ELR (cell line): ENCODE measurements around the gene FAM89B.

Source experiments
- DNase-seq: peaks from one replicate; pipeline ENCODE4 v3.0.0-alpha.2; 2015; ENCODE audit warnings: low read depth

Gene FAM89B

DNA sequence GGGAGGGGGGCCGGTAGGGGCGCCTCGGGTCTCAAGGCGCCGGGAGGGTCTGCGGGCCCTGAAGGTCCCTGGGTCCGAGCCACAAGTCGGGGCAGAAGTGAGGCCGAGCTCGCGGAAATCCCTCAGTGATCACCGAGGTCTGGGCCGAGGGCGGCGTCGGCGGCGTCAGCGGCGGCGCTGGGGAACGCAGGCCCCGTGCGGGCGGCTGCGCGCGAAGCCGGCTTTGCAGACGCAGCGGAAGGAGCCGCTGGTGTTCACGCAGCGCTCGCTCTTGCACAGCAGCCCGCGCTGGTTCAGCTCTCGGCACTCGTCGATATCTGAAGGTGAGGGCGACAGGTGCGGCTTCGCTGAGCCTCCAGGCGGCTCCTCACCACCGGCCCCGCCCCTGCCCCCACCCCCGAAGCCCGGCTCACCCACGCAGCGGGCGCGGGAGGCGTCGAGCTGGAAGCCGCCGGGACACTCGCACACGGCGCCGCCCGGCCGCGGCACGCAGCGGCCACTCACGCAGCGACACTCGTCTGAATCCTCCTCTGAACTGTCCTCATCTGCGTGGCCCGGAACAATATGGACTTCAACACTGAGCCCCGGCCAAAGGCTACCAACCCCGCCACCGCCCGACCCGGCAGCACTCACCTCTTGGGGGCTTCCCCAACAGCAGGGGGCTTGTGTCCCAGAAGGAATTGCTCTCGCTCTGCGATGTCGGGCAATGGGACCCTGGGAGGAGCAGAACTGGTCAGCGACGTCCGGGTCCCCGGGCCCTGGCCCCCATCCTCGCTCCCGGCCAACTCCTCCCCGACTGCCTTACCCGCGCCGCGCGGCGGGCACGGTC is 33.2 kb upstream of the FAM89B start:
- DNase-seq: no peak

DNA sequence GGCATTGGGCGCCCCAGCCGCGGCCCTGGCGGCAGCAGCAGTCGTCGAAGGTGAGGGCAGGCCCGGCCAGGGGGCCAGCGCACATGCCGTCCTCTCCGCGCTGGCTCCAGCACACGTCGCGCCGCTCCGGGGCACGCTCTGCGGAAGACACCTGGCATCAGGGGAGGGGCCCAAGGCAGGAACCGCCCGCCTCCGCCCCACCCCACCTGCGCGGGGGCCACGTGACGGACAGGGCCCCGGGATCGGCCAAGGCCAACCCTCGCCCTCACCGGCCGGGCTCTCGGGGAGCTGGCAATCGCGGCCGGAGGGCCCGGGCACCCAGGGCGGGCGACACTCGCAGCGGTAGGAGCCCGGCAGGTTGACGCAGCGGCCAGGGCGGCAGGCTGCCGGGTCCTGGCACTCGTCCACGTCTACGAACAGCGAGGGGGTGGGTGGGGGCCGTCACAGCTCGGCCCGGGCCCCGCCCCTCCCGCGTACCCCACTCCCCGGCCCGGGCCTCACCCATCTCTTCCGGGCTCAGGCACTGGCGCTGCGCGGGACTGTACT is 32.5 kb upstream of the FAM89B start:
- DNase-seq: no peak

DNA sequence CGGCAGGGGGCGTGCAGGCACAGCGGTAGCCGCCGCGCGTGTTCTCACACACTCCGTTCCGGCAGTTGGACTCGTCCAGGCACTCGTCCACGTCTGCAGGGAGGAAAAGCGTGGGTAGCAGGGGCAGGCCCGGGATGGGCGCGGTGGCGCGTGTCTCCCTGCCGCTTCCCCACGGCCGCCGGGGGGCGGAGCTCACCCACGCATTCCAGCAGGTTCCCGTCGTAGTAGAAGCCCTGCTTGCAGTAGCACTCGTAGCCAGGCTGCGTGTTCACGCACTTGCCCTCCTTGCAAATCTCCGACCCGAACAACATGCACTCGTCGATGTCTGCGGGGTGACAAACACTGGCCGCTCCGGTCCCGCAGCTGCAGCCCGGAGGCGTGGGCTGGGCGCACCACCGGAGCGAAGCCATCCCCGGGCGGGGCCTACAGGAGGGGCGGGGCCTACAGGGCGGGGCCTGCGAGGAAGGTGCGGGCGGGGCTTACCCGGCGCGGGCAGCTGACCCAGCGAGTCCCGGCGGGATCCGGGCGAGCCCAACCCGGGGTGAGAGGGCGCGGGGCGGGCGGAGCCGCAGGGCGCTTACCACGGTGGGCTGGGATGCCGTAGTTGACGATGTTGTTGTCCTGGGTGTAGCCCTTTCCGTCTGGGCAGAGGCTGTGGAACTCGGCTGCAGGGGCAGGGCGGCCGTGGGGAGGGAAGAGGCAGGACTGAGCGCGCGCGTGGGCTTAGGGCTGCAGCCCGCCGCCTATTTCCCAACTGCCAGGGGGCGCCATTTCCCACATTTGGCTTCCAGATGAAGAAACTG is 31.8 kb upstream of the FAM89B start:
- peak; percentile 90 for DNase-seq

DNA sequence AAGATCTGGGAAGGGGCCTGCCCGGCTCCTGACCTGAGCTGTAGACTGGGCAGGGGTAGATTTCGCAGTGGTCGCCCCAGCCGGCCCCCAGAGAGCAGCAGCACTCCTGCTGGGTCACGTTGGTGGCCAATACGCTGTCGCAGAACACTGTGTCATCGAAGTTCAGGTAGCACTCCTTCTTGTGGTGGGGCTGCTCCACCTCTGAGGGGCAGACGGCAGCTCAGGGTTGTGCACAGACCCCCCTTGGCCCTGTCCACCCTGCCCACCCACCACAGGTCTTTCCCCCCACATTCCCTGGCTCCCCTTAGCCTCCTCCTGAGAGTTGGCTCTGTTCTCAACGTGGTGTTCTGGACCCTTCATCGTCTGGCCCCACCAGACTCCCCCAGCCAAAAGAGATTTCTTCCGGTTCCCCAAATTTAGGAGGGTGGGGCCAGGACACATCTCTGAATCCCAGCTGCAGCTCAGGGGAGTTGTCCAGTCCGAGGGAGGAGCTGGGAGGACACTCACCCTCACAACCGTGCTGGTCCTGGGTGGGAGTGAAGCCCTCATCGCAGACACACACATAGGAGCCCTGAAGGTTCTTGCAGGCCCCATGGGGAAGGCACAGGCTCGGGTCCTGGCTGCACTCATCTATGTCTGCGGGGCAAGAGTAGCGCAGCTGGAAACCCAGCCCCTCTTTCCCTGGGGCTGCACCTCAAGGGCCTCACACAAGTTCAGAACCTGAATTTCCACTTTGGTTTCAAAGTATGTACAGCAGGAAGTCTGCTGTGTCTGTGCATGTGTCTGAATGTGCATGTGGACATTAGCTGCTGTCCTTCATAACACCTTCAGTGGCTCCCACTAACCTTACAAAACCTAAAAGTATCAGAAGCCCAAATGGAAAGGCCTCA is 31.0 kb upstream of the FAM89B start:
- no peak for DNase-seq

DNA sequence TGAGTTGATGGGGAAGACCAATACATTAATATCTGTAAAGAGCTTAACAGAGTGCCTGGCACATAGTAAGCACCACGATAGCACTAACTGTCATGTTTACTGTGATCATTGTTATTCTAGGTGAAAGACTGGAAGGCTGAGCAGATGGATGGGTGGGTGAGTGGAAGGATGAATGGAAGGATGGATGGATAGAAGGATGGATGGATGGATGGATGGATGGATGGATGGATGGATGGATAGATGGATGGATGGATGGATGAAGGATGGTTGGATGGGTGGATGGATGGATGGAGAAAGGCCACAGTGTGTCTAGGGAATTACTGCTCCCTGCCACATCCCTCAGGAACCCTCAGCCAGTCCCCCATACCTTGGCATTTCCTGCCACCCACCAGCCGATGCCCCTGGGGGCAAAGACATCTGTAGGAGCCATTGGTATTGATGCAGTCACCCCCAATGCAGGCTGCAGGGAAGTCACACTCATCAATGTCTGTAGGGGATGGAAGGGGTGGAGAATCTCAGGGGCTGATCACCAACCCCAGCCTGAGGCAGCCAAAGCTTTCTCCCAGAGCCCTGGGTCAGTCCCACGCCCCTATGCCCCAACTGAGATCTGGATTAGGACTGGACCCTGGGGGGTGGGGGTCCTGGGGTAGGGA is 29.5 kb upstream of the FAM89B start:
- DNase-seq: no peak

DNA sequence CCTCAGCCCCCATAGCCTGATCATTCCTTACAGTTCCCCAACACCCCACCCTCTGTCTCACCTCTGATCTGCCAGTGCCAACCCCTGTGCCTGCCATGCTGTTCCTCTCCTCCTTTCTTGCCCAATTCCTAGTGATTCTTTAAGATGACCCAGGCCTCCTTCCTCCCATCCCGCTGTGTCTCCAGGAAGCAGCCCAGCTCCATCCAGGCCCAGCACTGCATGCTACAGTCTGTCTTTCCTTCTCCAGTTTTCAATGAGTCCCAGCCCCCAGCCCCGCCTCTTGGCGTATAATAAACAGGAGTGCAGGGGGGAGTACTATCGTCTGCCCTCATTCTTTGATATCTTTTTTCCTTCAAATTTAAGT is 26.5 kb upstream of the FAM89B start:
- DNase-seq: no peak

DNA sequence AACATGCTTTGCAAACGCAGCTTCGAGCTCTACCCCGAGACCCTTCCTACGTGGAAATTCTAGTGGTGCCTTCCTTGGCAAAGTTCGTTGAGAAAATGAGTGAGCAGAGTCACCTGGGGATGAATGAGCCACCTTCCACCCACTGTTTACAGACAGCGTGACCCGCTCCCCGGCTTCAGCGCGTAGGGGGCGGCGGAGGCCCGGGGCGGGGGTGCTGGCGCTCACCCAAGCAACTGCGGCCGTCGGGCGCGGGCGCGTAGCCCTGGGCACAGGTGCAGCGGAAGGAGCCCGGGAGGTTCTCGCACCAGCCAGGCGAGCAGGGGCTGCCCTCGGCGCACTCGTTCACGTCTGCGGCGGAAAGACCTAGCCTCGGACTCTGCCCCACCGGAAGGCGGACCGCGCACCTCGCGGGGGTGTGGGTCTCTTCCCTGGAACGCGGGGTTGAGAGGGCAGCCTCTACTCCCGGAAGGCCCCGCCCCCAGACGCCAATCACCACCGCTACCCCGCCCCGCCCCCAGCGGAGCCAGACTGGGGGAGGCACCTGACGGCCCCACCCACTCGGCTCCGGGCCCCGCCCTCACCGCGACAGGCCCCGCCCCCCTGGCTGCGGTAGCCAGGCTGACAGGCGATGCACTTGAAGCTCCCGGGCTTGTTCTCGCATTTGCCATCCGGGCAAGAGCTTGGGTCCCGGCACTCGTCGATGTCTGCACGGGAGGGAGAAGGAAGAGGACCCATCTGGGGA is 25.9 kb upstream of the FAM89B start:
- peak; percentile 37 for DNase-seq

DNA sequence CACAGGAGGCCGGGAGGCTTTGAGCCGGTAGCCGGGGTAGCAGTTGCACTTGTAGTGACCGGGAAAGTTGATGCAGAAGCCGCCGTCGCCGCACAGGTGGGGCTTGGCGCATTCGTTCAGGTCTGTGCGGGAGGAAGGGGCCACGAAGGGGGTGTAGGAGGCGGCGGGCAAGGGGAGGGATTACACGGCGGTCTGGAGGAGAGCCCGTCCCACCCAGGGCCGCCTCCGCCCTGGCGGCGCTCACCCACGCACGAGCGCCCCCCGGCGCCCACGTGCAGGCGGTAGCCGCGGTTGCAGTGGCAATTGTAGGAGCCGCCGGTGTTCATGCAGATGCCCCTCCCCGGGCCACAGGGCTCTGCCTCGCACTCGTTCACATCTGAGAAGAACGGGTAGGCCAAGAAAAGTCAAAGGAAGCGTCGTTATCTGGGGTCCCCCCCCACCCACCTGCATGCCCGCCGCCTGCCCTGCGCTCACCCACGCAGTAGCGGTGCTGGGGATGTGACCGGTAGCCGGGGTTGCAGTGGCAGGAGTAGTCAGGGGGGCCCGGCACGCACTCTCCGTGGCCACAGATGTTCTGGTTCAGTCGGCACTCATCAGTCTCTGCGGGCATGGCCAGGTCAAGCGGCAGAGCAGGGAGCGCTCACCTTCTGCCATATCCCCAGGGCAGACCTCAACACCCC is 24.8 kb upstream of the FAM89B start:
- DNase-seq: no peak

DNA sequence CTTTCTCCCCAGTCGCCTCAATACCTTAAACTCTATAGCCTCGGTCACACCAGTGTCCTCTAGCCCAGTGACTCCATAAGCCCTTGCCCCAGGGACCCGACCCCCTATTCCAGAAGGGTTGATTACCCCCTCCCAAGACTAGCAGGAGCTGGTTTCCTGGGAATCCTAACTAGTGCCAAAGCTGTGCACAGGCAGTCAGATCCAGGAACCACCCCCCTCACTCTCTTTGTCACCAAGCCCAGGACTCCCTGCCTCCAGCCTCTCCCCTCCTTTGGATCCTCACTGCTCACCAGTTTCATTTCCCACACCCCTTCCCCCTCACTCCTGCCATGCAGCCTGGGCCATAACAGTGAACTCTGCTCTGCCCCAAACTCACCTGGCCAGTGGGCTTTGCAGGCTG is 23.9 kb upstream of the FAM89B start:
- DNase-seq: no peak

DNA sequence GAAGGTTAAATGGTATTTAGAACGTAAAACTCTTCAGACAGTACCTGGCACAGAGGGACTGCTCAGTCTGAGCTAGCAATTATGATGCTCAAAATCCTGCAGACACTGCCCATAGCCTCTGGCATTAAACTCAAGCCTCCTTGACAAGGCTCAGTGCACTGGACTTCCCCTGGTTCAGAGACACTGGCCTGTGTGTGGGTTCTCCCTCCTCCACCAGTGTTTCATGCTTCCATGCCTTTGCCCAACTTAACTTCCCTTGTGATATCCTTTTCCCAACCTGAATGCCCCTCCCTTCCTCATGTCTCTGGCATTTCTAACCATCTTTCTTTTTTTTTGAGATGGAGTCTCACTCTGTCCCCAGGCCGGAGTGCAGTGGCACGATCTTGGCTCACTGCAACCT is 23.2 kb upstream of the FAM89B start:
- DNase-seq: no peak

DNA sequence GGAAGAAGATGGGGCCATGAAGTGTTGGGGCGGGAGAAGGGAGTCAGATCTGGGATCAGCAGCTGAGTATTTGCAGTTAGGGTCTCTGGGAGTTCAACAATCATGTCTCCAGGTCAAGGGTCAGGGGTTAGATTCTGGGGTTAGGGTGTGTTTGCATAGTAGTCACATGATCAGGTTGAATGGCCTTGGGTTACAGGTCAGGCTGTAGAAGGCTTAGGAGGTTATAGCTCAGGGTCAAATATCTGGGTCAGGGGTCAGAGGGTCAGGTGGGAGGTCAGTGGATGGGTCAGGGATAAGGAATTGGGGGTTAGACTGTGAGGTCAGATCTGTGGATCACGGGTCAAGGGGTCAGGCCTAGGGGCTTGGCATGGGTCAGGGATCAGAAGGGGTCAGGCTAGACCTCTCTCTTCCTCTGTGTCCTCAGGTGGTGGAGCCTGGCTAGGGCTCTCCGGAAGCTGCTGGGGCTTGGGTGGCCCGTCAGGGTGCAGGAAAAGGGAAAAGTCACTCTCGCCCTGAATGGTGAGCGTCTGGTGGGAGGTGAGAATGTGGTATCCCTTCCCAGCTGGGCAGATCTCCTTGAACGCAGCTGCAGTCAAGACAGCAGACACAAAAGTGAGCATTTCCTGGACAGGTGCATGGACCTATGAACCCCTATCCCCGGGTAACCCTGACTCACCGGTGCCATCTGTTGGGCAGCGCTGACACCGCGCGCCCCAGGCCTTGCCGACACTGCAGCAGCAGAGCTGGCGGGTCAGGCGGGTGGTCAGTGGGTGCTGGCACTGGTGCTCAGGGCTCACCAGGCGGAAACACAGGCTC is 20.6 kb upstream of the FAM89B start:
- peak; percentile 52 for DNase-seq

DNA sequence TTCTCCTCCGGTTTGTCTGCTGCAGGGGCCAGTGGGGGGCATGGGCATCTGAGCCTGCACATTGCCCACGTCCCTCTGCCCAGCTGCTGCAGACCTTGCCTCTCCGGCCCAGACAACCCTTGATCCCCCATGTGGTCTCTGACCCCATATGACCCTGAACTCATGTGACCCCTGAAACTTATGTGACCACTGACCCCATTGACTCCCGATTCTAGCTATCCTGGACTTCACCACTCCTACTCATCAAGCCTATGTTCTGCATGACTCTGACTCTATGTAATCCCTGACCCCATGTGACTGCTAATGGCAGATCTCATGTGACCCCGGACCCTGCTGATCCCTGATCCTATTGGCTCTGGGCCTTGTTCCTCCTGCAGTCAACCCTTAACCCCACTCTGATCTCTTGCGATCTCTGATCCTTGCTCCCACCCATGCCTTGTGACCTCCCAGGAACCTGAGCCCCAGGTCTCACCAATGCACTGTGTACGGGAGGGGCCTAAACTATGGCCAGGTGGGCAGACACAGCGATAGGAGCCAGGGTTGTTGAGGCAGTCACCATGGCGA is 19.9 kb upstream of the FAM89B start:
- no peak for DNase-seq

DNA sequence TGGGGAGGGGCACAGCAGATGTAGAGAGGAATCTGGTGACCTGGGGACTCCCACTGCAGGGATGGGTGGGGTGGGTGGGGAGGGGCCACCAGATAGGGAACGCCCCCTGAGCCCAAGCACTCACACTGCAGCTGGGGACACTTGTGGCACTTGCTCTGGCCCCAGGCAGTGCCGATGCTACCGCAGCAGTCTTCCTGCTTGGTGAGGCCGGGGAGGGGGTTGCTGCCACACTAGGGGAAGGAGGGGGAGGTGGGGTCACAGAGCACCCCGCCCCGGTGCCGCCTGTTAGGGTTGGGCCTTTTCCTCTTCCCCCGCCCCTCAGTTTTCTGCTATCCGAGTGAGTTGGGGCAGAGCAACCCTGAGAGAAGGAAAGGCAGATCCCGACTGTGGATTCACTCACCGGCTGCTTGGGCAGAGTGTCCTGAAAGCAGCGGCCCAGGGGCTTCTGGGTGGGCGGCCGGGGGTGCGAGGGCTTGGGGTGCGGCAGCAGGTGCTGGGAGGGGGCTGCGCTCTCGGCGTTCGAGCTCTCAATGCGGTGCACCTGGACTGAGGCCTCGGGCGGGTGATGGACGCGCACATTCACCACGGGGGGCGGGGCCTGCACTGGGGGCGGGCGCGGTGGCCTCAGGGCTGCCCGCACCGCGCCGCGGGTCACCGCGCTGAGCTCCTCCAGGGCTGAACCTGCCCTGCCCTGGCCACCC is 18.9 kb upstream of the FAM89B start:
- no peak for DNase-seq

DNA sequence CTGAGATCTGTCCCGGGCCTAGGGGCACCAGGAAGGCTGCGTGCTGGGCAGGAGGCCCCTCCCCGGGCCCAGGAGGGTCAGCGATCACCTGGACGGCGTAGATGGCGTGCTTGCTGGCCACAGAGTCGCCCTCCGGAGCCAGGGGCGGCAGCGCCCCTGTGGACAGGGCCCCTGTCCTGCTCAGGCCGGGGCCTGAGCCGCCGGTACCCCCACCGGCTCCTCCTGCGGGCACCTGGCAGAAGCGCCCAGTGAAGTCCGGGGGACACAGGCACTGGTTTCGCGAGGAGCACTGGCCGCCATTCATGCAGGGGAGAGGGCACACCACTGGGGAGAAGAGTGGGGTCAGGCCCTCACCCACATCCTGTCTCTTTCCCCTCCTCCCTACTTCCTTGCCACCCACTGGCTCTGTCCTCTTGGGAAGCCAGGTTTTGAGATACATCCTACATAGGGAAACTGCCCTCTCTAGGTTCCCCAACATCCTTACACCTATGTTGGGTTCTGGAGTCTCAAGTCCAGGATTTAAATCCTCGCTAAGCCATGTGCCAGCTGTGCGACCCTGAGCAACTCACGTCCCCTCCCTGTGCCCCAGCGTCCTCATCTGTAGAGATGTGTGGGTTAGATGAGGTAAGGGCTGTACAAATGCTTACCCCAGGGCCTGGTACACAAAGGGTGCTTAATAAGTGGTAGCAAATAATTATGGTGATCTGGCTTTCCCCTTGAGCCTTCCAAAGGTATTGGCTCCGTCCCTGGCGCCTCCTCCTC is 18.1 kb upstream of the FAM89B start:
- DNase-seq: no peak

DNA sequence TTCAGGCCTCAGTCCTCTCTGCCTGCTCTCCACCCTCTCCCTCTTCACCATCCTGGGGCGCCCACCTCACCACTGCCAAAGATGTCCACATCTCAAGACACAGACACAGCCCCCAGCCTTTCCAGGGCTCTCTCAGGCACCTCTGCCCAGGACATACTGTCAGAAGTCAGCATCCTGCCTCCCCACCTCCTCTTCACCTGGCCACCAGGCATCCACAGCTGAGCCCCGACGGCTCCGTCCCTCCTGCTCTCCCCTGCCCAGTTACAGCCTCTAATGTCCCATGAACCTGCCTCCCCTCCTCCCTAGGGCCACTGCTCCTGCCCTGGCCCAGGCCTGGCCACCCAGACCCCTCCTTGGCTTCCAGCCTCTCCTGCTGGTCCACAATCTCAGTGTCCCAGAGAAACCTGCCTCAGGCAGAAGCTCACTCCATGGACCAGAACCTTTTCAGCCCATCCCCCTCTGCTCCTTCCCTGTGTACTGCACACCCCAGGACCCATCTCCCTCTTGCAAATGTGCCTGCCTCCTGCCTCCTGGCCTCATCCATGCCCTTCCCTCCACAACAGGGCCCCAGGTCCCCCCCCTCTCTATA is 17.4 kb upstream of the FAM89B start:
- no peak for DNase-seq

DNA sequence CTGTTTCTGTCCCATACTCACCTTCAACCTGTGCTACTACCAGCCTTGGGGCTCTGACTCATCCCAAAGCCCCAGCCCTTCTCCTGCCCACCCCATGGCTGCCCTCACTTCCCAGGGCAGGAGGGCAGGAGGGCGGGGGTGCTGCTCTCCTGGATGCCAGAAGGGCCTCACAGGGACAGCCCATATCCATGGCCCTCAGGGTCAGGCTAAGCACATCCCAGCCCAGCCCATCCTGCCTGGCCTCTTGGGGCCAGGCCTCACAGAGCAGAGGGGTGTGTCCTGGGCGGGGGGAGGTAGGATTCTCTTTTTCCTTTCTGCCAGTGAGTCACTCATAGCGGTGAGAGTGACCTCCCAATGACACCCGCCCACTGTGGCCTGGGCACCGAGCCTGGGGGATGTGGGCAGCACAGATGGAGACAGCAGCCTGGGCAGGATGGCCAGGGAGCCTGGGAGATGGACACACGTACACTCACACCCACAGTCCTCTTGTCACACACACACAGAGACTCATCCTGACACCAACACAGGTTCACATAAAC is 16.6 kb upstream of the FAM89B start:
- peak; percentile 93 for DNase-seq
